RKO (cell line): ENCODE results near the gene VRK3.

Experiments
- DNase-seq: peaks from one replicate; pipeline ENCODE4 v3.0.0-alpha.2; 2016; ENCODE audit warnings: low spot score

Gene VRK3

GRCh38 chr19:49929611-49930482, 95.3 kb downstream of the VRK3 start:
- DNase-seq: peak; percentile 96

GRCh38 chr19:49929121-49929610, 96.0 kb downstream of the VRK3 start, which contains the start of the genes ATF5 and NUP62:
Gene ATF5, plus strand, starts transcription at chr19:49929205. Its CDS starts 1,646 bp downstream, at chr19:49930851.
Gene NUP62, minus strand, starts transcription at chr19:49929504. Its CDS starts 19,697 bp downstream, at chr19:49909807.
- peak; percentile 92 for DNase-seq

GRCh38 chr19:49927526-49928264, 97.5 kb downstream of the VRK3 start:
- no peak for DNase-seq

GRCh38 chr19:49926515-49926914, 98.7 kb downstream of the VRK3 start:
- no peak for DNase-seq
